HG02970 (cell line): Measurements from ENCODE around the gene CCDC195.
"Not testable (repeated sequence)": the region's sequence is repeated elsewhere in the genome, so short reads cannot be mapped to it uniquely, and the experiment has no call there.

Source experiments
- ATAC-seq: cut with Tn5 transposase; IDR thresholded peaks from one replicate; pipeline ENCODE4 v1.9.1; 2021; ENCODE audit warnings: mild to moderate bottlenecking, moderate library complexity, moderate number of reproducible peaks; ENCODE audit not compliant: unreplicated experiment, low FRiP score

CCDC195 gene

DNA sequence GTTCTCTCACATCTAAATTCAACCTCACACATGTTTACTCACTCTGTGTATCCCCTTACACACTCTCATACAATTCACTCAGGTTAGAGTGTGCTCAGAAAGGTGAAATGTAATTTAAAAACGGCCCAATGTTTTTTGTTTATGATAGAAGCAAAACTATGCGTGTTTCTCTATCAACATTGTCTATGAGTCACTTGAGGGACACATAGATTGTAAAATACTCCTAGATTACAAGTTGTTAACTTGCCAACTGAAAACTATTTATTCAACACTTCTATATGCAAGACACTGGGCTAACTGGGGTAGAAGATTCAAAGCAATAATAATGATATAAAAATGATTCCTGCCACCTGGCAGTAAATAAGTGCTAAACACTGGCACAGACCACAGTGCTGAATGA lies 24.6 kb downstream of the CCDC195 start:
- no peak for ATAC-seq

DNA sequence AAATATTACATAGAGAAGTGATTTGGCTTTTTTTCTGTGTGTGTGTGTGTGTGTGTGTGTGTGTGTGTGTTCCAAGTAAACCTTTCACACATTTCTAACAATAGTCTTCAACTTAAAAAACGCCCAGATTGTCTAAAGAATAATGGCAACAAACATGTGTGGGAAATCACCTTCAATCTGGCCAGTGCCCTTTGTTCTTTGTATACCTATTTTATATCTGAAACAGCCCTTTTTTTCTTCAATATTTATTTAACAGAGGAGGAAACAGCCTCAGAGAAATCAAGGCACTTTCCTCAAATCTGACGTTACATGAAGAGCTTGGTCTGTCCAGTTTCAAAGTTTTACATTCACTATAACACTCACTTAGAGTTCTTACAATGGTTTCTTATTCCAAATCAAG lies 25.3 kb downstream of the CCDC195 start:
- ATAC-seq = no peak

DNA sequence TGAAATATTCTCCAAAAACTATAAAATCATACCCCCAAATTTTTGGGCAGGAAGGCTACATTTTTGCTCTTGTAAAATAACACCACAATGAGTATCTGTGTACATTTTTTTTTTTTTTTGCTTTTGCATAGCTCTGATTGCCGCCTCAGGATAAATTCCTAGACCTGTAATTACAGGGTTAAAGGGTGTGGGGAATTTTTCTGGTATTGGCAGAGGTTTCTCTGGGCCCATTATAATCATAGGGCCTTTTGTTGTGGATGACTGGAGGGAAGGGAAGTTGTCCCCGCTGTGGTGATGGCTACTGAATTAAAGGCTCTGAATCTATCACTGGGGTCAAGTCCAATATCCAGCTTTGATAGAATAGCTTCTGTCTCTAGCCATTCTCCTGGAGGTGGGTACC lies 26.6 kb downstream of the CCDC195 start:
- no peak for ATAC-seq

DNA sequence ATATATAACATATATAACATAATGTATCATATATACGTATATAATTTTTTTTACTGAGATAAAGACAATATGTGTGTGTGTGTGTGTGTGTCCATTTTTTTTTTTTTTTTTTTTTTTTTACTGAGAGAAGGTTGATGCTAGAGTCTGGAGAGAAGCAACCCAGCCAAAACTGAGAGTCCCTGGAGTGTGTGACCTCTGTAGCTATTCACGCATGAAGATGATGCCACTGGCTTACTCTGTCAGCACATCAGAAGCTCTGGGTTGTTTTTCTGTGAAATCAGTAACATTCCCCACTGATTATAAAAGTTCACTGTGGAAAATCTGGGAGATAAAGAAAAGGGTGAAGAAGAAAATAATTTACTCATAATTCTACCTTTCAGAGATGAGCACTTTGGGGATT lies 27.2 kb downstream of the CCDC195 start:
- no peak for ATAC-seq

DNA sequence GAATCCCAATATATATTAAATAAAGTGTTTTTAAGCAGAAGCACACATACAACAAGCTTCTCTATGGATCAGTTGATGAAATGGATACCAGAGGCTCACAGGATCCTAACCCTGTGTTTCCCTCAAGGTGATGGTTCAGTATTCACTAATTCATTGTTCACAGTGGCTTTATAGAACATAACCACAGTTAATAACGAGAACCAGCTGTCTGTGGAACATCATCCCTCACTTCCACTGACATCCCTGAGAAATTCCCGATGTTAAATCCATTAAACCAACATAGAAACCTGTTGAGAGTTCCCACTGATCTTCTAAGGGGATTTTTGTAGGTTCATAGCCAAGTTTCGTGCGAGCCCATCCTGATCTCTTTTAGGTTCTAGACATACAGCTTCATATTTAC lies 29.0 kb downstream of the CCDC195 start:
- no peak for ATAC-seq

DNA sequence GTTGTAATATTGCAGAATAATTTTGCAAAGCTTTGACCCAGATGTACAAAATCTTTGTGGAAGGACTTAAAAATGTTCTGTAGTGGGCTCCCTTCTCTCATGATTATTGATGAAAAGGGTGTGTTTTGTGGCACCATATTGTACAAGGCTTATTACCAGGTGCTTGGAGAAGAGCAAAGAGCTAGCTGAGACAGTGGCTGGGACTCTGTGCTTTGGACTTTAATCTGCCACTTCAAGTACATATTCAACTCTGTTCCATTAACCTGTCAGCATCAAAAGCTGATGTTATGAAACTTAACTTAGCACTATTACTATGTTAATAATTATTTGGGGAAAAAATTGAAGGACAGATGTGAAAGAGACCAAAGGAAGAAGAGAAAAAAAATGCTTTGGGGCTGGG lies 31.0 kb downstream of the CCDC195 start:
- no peak for ATAC-seq

DNA sequence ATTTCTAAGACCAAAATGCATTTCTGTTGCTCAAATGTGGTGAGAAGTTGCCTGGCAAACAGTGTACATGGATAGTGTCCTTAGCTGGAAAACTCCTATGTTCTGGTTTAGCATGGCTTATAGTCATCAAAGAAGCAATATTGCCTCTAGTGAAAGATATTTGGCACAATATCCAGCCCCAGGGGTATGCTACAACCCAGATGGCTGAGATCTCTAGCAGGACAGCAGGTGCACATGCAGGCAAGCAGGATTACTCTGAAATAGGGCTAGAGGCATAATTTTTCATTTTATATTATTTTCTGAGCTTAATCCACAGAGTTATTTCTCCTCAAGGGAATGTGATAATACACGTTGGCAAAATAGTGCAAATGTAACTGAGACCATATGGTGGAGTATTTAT lies 34.0 kb downstream of the CCDC195 start:
- no peak for ATAC-seq

DNA sequence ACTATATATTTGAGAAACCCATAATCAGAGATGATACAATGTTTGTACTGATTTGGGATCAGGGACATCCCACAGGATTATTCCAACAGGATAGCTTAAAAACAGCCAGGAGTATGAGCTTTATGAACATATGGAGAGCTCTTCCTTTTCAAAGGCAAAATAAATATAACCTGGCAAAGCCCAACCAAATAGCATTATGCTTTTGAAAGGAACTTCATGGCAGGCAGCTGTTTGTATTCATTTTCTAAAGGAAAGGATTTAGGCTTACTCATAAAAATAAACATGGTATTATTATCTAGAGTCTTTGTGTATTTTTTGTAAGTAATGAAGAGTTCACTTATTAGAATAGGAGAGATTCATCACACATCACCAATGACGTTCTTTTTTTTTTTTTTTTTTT lies 44.4 kb downstream of the CCDC195 start:
- no peak for ATAC-seq

DNA sequence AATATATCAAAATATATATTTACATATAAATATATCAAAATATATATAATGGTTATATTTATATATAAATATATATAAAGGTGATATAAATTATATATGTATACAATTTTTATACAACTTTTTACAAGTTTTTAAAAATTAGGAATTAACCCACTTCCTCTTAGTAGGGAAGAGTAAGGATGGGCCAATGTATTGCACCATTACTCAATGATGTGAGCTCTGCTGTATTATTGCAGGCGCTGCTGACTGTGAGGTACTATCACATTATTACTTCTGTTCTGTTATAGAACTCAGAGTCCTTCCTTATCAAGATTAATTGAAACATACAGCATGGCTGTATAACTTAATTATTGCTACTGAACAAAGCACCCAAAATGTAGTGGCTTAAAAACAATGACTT lies 46.0 kb downstream of the CCDC195 start:
- ATAC-seq = no peak

DNA sequence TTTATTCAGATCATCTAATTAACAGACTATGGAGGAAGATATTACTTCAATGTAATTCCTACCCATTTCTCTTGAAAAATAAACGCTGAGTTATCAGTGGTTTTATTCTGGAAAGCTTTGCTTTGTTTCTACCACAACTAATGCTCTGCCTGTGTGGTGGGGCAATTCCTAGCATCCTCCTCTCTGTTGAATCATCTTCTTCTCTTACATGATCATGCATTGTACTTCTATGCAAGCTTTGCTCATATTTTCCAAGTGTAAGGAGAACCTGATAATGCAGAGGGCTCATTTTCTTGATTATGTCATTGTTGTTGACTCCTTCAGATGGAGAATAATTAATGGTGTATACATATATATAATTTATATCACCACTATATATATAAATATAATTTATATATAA lies 46.7 kb downstream of the CCDC195 start:
- ATAC-seq = no peak

DNA sequence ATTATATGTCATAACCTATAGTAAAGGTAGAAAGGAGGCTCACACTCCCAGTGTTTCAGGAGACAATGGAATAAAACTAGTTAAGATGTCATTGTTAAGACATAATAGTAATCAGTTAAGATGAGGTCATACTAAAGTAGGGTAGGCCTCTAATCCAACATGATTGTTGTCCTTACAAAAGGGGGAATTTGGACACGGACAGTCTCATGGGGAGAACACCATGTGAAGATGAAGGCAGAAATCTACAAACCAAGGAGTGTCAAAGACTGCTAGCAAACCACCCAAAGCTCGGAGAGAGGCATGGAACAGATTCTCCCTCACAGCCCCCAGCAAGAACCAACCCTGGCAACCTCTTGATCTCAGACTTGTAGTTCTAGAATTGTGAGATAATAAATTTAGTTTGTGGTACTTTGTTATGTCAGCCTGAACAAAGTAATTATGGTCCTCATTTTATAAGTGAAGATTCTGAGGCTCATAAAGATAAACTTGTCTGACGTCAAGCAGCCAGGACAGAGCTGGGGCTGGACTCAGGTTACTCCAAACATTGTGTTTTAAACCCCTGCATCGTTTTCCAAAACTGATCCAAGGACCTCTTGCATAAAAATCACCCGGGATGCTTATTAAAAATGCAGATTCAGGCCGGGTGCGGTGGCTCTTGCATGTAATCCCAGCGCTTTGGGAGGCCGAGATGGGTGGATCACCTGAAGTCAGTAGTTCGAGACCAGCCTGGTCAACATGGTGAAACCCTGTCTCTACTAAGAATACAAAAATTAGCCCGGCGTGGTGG lies 47.8 kb downstream of the CCDC195 start:
- no peak for ATAC-seq

DNA sequence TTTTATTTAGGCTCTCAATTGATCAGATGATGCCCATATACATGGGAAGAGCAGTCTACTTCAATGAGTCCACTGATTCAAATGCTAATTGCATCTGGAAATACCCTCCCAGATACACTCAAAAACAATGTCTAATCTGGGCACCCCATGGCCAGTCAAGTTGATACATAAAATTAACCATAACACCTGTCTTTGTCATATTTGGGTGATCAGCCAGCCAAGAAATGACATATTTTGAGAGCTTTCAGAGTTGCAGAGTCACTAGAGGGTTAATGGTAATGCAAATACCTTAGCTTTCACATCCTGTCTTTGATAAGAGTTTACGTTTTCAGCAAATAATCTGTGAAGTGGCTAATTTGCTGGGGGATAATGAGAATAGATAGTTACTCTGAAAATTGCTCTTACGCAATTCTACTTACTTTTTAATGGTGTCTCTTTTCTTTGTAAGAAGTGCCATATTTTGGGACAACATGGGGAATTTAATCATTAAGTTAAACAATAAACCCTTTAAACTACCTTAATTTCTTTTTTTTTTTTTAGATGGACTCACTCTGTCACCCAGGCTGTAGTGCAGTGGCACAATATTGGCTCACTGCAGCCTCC lies 49.1 kb downstream of the CCDC195 start:
- peak; percentile 97 for ATAC-seq

DNA sequence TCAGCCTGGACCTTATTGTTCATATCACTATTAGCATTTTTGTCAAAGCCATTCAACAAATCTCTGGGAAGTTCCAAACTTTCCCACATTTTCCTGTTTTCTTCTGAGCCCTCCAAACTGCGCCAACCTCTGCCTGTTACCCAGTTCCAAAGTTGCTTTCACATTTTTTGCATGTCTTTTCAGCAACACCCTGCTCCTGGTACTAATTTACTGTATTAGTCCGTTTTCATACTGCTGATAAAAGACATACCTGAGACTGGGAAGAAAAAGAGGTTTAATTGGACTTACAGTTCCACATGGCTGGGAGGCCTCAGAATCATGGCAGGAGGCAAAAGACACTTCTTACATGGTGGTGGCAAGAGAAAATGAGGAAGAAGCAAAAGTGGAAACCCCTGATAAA lies 52.8 kb downstream of the CCDC195 start:
- ATAC-seq = not testable (repeated sequence)

DNA sequence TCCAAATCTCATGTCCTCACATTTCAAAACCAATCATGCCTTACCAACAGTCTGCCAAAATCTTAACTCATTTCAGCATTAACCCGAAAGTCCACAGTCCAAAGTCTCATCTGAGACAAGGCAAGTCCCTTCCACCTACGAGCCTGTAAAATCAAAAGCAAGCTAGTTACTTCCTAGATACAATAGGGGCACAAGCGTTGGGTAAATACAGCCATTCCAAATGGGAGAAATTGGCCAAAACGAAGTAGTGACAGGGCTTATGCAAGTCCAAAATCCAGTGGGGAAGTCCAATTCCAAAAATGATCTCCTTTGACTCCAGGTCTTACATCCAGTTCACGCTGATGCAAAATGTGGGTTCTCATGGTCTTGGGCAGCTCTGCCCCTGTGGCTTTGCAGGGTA lies 54.5 kb downstream of the CCDC195 start:
- ATAC-seq = not testable (repeated sequence)

DNA sequence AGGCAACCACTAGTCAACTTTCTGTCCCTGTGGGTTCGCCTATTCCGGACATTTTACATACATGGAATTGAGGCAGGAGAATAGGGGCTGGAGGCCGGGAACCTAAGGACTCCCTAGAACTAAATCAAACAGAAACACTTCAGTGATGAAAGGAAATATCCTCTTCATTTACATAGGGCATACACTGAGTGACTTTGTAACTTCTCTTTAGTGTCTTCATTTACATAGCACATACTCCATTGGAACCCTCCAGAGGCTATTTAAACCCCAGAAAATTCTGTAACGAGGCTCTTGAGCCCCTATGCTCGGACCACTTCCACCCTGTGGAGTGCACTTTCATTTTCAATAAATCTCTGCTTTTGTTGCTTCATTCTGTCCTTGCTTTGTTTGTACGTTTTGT lies 56.5 kb downstream of the CCDC195 start:
- ATAC-seq = no peak

DNA sequence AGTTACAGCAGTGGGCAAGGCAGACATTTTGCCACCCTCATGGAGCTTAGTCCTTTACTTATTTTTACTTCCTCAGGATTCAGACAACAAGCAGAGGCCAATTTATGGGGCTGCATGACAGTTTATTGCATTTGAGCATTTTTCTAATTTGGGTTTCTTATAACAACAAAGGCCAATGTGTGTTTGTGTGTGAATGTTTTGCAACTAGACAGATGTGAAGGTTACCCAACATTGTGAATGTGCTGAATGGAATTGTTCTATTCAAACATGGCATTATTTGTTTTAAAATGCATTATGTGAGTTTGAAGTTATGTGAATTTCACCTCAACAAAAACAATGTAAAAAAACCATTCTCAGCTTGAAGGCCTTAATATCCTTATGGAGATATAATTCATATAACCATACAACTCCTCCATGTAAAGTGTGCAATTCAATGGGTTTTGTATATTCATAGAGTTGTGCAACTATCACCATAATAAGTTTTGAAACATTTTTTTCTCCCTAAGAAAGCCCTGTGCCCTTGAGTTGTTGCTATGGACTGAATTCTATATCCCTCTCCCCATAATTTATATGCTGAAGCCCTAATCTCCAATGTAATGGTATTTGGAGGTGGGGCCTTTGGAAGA lies 57.3 kb downstream of the CCDC195 start:
- no peak for ATAC-seq

DNA sequence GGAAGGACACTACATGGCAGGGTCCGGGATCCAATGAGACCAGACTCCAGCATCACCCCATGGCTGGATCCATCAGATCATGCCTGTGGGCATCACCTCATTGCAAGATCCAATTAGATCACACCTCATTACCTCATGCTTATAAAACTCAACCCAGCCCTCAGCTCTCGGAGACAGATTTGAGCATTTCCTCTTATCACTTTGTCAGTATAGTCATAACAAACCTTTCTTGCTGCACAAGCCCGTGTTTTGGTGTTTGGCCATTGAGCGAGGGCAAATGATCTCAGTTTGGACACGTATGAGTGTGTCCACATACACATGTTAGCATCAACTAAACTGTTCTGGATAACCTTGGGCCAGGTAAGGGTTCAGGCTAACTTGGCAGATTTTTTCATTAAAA lies 58.8 kb downstream of the CCDC195 start:
- no peak for ATAC-seq

DNA sequence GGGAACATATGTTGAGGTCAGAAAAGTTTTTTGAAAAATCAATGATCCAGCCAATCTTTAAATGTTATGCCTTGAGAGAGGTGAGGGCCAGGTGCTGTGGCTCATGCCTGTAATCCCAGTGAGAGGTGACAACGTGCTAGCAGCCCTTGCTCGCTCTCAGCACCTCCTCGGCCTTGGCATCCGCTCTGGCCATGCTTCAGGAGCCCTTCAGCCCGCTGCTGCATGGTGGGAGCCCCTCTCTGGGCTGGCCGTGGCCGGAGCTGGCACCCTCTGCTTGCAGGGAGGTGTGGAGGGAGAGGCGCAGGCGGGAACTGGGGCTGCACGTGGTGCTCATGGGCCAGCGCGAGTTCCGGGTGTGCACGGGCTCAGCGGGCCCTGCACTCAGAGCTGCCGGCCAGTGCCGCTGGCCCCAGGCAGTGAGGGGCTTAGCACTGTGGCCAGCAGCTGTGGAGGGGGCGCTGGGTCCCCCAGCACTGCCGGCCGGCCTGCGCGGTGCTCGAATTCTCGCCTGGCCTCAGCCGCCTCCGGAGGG lies 61.1 kb downstream of the CCDC195 start:
- no peak for ATAC-seq
